HL-60 (cell line): ENCODE data around the gene FCAMR.

ENCODE experiments used
- DNase-seq, 2 experiments: peaks; one replicate each; pipeline ENCODE4 v3.0.0-alpha.2; 2010 to 2020; ENCODE audit warnings: low read depth in 1 of 2, low spot score in 1 of 2
- H3K27ac ChIP-seq: fragments of 250-450 bp; sonication (Bioruptor Pico); replicated peaks from 2 replicates; pipeline ENCODE4 v1.5.1; 2020; ENCODE audit warnings: mild to moderate bottlenecking, moderate library complexity
- H3K27me3 ChIP-seq: fragments of 250-450 bp; sonication (Bioruptor Pico); 2 replicates; pipeline ENCODE4 v1.5.1; 2021; ENCODE audit warnings: mild to moderate bottlenecking, moderate library complexity; ENCODE audit not compliant: insufficient read depth, poor library complexity, severe bottlenecking
- H3K4me3 ChIP-seq: replicated peaks from 2 replicates; pipeline ENCODE4 v1.5.1; 2011; ENCODE audit warnings: mild to moderate bottlenecking, control low read depth, low read length; ENCODE audit not compliant: insufficient read depth
- CTCF ChIP-seq: IDR thresholded peaks from one replicate; pipeline ENCODE4 v1.5.1; 2011; ENCODE audit warnings: low read length, control low read depth, inconsistent platforms; ENCODE audit not compliant: insufficient read depth
- GABPA ChIP-seq: IDR thresholded peaks from 2 replicates; pipeline ENCODE4 v1.6.1; 2012; ENCODE audit warnings: low read depth
- POLR2AphosphoS5 ChIP-seq: IDR thresholded peaks from 2 replicates; pipeline ENCODE4 v1.6.1; 2012; ENCODE audit warnings: low read depth
- REST ChIP-seq: IDR thresholded peaks from 2 replicates; pipeline ENCODE4 v1.6.1; 2012; ENCODE audit warnings: low read depth; ENCODE audit not compliant: insufficient replicate concordance
- SPI1 ChIP-seq: IDR thresholded peaks from 2 replicates; pipeline ENCODE4 v1.6.1; 2012; ENCODE audit warnings: low read depth, mild to moderate bottlenecking, borderline replicate concordance

The FCAMR gene

DNA sequence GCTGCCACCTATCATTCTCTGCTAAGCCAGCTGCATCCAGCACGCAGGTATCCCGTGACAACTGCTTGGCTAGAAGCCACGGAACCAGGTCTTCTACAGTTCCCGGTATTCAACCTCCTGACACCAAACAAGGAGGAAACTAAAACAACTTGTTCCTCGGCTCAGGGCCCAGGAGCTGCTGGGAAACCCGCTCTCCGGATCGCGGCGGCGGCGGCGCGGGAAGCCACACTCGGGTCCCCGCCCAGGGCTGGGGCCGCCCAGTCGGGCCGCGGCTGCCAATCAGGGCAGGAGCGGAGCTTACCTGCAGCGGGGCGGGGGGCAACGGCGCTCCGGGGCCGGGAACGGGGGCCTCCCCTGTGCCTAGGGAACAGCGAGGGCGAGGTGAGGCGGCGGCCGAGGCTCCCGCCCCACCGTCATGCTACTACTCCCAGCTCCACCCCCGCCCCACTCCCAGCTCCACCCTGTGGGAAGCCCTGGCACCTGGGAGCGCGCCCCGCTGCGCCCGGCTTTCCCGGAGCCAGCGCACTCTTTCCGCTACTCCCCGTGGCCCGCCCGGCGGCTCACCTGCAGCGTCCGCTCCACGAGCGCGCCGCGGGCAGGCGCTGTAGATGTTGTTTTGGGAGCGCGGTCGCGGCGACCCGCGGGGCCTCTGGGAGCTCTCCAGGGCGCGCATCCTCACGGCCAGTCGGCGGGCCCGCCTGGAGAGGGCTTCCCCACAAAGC lies 60.9 kb downstream of the FCAMR start:
- H3K27ac ChIP-seq = no peak overlapping the region
- DNase-seq = no peak
- H3K27me3 ChIP-seq = peaks cover 23% of the 10 kb centered on the region
- TF ChIP-seq GABPA = no peak
- no peak for TF ChIP-seq REST
- TF ChIP-seq SPI1 = no peak
- TF ChIP-seq CTCF = no peak
- TF ChIP-seq POLR2AphosphoS5 = no peak
- peak overlapping the region; percentile 53 for H3K4me3 ChIP-seq

DNA sequence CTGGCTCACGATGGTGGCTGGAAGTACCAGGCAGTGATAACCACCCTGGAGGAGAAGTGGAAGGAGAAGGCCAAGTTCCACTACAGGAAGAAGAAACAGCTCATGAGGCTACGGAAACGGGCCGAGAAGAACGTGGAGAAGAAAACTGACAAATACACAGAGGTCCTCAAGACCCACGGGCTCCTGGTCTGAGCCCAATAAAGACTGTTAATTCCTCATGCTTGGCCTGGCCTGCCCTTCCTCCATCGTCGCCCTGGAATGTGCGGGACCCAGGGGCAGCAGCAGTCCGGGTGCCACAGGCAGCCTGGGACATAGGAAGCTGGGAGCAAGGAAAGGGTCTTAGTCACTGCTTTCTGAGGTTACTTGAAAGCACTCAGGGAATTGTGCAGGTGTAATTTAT lies 62.2 kb downstream of the FCAMR start:
- TF ChIP-seq REST (no peak), SPI1 (no peak), POLR2AphosphoS5 (no peak), CTCF (no peak)
- peaks cover 23% of the 10 kb centered on the region for H3K27me3 ChIP-seq
- no peak overlapping the region for H3K4me3 ChIP-seq
- no peak overlapping the region for H3K27ac ChIP-seq
- DNase-seq = no peak
